KG1 (cell line): Measurements from ENCODE around the gene SOS2.

Experiments
- DNase-seq: peaks from one replicate; lab custom pipeline; 2025; lab: John Stamatoyannopoulos, UW

SOS2 gene

DNA sequence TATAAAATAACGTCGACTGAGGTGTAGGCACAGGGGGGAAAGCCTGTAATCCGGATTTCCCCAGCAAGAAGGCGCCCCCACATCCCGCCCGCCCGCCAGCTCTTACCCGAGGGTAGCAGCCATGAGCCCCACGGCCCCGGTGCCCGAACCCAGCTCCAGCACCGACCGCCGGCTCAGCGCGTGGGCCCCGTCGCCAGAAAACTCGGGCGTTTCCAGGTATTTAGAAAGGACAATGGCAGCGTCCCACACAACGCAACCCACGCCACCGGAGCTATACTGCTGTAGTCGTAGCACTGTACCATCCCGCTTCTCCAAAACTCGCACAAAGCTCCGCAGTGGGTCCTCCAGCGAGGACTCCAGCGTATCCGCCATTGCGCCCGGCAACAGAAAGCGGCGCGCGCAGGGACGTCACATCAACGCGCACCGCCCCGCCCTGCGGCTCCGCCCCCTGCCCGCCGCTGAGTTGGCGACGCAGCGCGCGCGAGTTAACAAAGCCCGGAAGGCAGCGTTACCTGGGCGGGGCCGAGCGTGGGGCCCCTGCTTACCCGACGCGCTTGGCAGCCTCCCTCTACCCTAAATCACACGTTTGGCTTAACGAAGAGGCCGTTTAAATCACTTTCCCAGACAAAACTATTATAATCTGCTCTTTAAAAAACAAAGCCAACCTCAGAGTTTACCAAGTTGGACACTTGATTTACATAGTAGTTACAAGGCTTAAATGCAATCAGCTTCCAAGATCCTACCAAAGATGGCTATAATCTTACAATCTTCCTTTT lies 115.0 kb downstream of the SOS2 start, which contains the start of gene VCPKMT:
Gene VCPKMT (minus strand): TSS at position 392 of the 776 bp plus-strand sequence. CDS start 20 bp downstream, at position 372.
- peak; percentile 91 for DNase-seq

DNA sequence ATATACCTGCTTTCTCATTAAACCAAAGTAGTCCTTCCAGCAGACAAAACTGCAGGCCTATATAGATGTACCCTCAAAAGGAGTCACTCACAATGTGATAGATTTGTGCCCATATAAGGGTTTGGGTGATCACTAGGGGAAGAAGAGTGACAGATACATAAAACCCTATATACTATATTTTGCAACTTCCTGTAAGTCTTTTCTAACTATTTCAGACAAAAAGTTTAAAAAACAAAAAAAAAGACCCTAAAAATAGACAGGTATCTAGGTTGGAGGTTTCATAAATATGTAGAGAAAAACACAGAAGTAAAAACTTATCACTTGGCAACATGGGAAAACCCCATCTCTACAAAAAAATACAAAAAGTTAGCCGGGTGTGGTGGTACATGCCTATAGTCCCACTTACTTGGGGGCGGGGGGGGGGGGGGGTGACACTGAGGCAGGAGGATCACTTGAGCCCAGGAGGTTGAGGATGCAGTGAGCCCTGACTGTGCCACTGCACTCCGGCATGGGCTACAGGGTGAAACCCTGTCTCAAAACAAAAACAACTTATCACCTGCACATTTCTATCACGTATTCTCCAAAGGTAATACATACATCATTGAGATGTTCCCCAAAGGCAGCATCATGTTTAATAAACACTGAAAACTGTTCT lies 117.9 kb downstream of the SOS2 start:
- no peak for DNase-seq

DNA sequence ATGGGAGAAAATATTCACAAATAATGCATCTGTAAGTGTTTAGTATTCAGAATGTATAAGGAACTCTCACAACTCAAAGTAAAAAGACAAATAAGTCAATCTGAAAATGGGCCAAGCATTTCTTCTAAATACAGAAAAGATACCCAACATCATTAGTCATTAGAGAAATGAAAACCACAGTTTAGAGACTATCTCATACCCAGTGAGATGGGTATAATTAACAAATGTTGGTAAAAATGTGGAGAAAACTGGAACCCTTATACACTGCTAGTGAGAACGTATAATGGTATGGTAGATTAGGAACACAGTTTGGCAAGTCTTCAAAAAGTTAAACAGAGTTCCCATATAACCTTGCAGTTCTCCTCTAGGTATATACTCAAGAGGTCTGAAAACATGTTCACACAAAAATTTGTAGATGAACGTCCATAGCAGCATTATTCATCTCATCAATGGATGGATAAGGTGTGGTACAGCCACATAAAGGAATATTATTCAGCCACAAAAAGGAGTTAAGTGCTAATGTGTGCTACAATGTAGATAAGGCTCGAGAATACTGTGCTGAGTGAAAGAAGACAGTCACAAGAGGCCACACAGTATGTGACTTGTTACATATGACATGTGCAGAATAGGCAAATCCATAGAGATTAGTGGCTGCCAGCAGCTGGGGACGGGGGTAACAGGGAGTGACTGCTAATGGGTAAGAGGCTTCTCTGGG lies 120.9 kb downstream of the SOS2 start:
- DNase-seq = no peak

DNA sequence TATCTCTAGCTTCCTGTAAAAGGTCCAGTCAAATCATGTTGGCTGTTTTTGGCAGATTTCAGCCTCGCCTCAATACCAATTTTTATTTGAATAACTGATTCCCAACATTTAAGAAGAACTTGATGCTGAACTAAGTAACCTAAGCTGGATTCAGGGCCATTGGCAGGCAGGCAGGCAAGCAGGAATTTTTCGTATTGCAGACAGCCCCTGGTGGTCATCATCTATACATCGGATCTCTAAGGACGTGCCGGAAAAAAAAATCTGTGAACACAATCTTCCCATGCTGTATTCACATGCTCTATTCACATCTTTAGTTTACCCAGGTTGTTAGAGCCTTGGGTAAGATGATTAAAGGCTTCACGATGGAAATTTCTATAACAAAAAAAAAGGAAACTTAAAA lies 122.0 kb downstream of the SOS2 start:
- DNase-seq = no peak

DNA sequence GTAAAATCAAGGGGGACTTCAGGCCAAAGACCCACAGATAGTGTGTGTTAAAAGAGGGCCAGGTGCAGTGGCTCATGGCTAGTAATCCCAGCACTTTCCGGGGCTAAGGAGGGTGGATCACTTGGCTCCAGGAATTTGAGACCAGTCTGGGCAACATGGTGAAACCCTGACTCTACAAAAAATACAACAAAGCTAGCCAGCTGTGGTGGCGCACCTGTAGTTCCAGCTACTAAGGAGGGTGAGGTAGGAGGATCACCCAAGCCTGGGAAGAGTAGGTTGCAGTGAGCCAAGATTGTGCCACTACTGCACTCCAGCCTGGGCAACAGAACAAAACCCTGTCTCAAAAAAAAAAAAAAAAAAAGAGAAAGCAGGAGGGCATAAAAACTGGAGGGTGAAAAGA lies 123.5 kb downstream of the SOS2 start:
- DNase-seq = no peak

DNA sequence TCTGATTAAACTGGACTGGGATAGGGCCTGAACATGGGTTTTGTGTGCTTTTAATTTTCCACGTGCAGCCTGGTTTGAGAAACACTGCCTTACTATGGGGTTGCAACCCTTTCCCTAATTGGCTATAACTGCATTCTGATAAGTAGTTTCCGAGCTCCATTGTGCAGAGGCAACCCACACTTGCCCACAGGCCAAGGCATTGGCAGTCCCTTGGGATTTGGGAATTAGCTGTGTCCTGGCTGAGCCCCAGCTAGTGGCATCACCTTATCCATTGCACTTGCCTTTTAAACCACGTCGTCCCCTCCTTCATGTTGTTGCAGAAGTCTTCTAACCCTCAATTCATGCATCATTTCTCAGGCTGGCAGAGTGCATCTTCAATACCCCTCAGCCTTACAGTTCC lies 125.2 kb downstream of the SOS2 start:
- no peak for DNase-seq

DNA sequence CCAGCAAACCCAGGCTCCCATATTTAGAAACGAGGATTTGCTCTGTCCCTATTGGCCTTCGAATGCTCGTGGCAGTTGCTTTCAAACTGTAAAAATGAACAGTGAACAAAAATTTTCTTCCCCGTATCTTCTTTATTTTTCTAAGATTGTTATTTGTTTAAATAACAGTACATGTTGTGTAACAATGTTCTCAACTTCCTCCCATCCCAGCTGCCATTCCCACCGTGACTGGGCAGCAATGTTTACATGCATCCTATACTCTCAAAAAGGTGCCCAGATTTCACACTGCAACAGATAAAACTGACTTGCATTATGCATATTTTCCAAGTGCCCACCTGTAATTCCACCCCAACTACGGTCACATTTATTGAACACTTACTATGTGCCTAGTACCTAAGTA lies 127.8 kb downstream of the SOS2 start:
- DNase-seq = no peak

DNA sequence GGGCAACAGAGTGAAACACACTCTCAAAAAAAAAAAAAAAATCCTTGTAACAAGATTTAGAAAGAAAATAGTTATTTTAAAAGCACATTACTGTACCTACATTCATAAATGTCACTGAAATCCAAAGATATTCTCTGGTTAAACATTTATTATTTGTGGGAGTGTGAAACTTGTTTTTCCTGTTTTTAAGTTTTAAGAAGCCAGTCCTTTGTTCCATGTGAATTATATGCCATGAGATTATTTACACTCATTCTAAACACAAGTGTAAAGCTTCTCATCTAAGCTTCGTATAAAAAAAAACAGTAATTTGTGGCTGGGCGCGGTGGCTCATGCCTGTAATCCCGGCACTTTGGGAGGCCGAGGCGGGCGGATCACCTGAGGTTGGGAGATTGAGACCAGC lies 130.0 kb downstream of the SOS2 start:
- no peak for DNase-seq

DNA sequence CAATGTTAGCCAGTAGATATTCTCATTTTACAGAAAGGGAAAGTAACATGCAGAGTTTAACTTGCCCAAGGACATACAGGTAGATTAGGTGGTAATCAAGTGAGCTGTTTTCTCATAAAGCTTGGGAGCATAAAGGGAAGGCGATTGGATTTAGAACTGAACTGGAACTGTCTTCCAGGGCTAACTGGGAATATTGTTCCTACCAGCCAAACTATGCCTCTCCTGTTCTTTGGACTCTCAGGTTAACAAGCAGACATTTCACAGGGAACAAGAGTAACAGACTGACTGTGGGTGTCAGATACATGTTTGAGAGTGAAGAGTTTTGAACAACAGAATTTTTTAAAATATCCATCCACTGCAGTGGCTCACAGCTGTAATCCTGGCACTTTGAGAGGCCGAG lies 130.6 kb downstream of the SOS2 start:
- no peak for DNase-seq

DNA sequence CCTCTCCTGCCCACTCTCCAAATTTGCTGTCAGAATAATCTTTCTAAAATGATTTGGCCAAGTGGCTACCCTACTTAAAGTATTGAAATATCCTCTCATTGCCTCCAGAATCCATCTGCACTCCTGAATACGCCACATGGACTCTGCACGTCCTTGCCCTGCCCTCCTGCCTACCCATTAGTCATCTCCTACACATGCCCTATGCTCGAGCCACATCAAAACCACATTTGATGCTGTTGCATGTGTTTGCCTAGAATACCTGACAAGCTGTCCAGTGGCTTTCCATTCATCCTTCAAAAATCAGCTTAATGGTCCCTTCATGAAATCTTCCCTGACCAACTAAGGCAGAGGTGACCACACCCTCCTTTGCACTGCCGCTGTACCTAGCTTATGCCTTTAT lies 132.0 kb downstream of the SOS2 start:
- no peak for DNase-seq

DNA sequence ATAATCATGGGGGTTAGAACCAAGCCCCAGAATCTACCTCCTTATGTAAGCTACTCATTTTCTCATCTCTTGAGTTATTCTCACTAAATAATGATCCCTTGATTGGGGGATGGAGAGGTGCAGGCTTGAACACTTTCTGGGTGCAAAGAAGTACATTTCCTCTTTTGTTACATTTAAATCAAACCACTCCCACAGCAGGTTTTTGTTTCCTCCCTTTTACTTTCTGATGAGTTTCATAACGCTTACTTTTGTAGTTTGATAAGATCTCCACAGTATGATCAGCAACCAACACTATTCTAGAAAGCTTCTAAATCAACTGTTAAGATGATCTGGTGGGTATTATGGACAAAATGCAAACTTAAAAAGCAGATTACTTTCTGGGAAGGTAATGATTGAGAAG lies 135.5 kb downstream of the SOS2 start:
- DNase-seq = no peak

DNA sequence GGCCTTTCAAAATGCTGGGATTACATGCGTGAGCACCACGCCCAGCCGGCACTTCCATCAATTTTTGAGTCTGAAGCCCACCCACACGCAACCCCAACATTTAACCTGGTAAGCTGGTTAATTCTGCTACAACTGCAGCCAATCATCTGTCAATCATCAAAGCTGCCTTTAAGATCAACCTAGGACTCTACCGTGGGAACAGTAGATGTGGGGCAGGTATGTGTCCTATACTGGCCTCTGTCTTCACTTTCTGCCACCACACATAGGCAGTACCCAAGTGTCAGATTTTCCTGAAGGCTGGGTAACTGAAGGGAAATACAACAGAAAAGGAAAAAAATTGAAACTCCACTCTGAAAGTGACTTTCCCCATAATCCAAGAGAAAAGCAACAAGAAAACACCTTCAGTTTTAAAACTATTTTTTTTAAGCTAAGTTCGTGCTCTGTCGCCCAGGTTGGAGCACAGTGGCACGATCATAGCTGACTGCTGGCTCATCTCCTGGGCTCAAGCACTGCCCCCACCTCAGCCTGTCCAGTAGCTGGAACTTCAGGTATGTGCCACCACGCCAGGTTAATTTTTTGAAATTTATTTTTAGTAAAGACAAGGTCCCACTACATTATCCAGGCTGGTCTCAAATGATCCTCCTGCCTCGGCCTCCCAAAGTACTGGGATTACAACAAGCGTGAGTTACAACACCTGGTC lies 137.2 kb downstream of the SOS2 start:
- no peak for DNase-seq

DNA sequence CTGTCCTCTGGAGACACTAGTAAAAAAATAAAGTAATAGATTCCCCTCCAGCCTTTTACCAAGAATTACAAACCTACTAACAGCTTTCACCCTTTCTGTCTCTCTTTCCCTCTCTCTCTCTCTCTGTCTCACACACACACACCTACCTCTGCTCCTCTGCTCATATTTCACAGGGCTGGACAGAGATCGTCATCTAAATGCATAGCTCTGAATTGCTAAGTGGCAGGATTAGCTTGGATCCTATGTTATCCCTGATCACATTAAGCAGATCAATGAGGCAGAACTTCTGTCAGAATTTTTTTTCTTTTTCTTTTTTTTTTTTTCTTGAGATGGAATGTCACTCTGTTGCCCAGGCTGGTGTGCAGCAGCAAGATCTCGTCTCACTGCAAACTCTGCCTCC lies 137.9 kb downstream of the SOS2 start:
- DNase-seq = no peak

DNA sequence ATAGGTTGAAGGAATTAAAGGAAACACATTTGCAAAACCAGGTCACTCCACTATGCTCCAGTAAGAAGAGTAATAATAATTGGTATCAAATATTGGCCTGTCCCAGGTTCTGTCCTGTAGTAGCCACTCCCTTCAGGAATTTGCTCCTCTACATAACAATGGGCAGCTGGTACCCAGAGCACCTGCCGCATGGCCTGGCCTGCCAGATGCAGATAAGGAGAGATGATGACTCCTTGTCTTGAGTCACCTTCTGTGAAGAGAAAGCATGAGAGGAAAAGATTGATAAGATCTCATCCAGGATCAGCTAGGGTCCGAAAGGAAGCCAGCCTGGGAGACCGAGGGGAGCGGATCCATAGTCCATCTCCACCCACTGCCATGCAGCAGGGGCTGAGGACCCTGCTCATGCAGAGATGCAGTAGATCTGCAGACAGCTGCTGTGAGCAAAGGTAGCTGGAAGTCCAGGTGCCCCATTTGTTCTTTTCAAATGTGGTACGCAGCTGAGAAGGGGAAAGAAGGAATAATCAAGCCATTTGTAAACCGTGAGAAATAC lies 139.3 kb downstream of the SOS2 start:
- DNase-seq = no peak

DNA sequence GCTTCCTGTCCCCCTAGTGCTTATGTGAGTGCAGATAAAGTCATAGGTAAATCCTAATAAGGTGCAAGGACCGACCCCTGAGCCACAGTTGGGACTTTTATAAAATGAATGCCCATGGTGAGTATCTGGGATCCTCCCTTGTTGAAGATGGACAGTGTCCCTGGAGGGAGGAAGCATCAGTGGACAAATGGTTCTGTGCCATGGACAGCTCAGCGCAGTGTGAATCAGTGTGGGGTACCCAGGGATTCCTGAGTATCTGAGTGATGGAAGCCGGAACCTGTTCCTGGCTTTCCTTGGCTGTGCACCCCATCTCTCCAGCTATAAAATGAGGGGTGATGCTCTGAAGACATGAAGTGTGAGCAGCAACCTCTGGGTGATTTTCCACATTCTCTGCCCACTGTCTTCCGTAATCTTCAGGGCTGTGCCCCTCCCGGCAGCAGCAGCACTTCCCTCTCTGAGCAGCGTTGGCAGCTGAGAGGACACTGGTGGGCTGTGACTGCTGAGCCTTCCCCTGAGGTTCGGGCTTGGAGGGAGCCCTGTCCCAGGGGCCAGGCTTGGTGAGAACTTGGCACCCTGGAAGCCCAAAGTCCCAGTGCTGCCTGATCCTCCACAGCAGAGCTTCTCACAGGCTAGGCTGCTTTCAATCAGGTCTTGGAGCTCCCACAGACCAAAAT lies 140.0 kb downstream of the SOS2 start:
- no peak for DNase-seq

DNA sequence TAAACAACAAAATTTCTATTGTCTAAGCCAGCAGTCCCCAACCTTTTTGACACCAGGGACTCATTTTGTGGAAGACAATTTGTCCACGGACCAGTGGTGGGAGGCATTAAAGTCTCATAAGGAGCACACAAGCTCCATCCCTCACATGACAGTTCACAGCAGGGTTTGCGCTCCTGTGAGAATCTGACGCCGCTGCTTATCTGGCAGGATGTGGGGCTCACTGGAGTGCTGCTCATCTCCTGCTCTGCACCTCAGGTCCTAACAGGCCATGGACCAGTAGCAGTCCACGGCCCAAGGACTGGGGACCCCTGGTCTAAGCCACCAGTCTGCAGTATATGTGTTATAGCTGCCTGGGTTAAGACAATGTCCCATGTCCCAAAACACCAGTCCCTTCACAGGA lies 142.2 kb downstream of the SOS2 start:
- no peak for DNase-seq

DNA sequence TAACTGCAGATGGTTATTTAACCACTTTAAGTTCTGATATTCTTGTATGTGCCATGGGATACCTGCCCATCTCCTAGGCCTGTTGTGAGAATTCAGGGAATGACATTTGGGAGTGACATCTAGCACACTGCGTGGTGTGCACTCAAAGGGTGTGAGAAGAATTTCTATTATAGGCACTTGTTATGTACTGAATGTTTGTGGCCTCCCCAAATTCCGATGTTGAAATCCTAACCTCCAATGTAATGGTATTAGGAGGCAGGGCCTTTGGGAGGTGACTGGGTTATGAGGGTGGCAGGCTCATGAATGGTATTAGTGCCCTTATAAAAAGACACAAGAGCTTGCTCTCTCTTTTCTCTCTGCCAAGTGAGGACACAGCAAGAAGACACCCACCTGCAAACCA lies 142.6 kb downstream of the SOS2 start:
- no peak for DNase-seq

DNA sequence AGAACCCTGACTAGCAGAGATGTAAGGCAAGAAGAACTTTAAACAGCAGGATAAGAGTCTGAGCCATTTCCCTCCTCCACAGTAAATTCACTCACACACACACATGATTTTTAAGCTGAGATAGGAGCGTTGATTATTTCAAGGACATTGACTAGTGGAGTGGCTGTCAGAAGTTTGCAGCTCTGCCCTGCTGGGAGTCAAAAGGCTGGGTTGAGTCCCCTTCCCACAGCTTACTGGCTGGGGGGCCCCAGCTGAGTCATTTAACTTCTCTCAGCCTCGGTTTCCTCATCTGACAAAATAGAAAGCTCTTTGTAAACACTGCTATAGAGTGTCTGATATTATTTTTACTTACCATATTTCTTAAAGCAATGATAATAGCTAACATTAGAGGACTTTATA lies 143.3 kb downstream of the SOS2 start:
- DNase-seq = no peak

DNA sequence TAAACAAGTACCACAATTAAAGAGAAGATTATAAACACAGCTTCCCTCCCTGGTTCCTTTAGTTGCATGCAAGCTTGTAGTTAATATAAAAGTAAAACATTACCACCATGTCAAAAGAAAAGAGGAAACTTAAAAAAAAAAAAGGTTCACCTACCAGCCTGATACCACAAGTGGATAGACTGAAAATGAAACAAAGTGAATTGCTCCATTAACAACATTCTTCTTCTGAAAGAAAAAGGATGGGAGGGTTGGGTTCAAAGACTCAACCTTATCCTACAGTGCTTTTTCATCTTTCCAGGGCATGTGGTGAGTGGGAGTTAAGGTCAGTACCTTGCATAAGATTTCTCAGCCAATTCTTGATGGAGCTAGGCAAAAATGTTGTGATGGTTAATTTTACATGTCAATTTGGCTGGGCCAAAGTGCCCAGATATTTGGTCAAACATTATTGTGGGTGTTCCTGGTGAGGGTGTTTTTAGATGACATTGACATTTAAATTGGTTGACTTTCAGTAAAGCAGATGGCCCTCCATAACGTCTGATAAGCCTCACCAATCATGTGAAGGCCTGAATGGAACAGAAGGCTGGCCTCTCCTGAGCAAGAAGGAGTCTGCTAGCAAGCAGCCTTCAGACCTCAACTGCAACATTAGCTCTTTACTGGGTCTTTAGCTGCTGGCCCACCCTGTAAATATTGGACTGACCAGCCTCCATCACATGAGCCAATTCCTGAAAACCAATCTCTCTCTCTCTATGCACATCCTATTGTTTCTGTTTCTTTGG lies 143.8 kb downstream of the SOS2 start:
- DNase-seq = no peak

DNA sequence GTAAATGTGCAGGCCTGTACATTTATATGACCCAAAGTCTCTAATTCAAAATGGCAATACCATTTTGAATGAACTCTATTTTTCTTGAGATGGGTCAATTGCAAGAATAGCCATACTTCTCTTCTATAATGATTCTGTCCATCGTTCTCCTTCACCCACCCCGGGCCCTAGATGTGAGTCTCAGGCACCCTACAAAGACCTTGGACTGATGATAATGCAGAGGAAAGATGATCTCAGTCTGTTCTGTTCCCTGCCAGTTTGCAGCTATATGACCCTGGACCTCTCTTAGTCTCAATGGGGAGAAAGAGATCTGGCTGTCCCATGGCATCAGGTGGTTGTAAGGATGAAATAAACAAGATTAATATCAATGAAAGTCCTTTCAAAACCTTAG lies 145.1 kb downstream of the SOS2 start:
- DNase-seq = no peak
